NCI-H187 (cell line): ENCODE measurements around the gene NRXN3.
A peak's percentile ranks its signal among the peaks of the same experiment; 100 is the strongest.

ENCODE experiments used
- DNase-seq, 2 experiments: peaks; one replicate each; lab custom pipeline; 2025; lab: John Stamatoyannopoulos, UW

Gene NRXN3

DNA sequence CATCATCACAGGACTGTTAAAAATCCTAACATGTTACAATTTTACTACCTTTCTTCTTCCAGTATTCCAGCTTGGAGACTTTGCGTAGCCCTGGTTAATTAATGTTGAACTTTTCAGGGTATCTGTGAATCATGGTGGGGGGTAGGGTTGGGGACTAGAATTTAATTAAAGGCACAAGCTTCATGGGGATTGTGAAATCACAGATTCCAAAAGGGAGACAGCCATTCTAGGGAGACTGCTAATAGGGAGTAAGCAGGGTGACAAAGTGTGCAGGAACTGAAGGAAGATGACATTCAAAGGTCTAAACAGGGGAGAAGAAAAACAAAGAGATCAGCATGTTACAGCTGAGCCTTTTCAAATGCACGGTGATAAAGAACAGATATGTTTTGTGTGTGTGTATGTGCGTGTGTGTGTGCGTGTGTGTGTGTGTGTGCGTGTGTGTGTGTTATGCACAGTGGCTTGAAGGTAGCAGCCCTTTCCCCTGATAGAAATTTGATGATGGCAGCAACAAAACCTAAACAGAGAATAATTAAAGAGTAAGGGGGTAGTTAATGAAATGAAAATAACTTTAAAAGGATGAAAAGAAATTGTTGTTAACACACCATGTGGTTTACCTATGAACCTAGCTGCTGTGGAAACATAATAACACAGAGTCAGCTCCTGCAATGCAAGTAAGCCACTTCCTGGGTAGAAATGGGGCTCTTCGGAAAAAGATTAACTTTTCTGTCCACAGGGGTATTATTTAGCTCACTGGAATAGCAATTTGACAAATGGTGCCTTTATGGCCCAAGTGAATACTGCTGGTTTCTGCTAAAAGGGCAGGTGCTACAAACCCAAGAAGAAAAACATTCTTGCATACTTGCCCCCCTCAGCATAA, 1459.5 kb downstream of the NRXN3 start:
- no peak for DNase-seq

DNA sequence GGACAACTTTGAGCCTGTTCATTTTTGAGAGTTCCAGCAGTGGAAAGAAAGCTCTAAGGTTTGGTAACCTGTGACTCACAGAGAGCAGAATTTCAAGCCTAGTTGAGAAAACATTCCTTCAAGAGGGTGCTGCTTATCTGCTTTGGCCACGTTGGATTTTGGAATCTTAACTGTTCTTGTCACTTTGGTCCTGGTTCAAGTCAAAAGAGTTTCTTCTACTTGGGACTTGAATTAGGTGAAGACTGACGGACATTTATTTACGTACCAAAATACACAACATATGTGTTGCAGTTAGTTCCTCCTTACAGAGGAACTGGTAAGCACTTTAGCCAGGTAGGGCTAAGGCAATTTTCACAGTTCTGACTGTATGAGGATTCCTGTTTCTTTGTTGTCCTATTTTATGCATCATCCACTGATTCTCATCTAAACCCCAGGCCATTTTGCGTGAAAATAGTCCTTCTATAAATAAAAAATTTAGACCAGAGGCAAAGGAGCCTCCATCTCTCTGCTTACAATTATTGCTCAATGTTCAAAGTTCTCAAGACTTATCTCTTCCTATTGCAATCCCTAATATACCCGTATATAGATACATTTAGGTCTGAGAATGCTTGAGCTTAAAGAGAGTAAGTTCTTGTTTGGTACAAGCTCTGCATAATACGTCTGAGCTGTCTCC, 1460.3 kb downstream of the NRXN3 start:
- DNase-seq: no peak

GRCh38 chr14:79631276-79631675, 1461.1 kb downstream of the NRXN3 start:
- DNase-seq: no peak

GRCh38 chr14:79638672-79639266, 1468.6 kb downstream of the NRXN3 start:
- DNase-seq: no peak

DNA sequence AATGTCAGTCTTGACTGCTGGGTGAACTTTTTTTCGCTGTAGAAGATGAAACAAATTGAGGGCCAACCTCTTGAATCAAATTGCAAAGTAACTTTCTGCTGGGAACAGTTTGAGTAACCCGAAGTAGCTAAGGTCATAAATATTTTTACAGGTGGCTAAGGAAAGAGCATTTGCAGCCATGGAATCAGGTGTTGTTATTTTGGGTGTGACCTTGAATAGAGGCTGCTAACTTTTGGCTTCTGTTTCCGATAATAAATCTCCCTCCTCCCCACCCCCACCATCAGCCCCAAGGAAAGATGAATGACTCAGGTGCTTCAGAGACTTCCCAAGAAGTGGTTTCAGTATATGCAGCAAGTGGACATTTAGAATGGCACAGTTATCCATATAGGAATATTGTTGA, 1469.4 kb downstream of the NRXN3 start:
- DNase-seq: no peak

- DNase-seq: no peak
Observed at GRCh38 chr14:79641371-79641770, 1471.2 kb downstream of the NRXN3 start.

DNA sequence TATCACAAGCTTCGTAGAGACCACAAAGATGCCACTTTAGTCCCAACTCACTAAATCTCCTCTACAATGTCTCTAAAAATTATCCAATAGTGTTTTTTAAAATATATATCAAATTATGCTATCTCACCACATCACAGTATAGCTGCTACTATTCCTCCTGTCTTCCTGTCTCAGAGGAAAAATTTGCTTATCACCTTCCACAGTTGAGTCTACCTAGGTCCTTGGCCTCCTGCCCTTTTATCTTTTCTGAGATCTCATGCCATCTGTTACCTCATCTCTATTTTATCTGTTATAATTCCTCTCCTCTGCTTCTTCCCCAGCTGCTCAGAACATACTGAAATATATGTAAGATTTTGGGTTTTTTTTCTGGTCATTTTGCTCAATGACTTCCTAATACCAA, 1473.0 kb downstream of the NRXN3 start:
- DNase-seq: no peak

- no peak for DNase-seq
Observed at GRCh38 chr14:79645753-79646362, 1475.7 kb downstream of the NRXN3 start.

GRCh38 chr14:79649856-79650255, 1479.7 kb downstream of the NRXN3 start:
- no peak for DNase-seq

GRCh38 chr14:79652513-79653307, 1482.5 kb downstream of the NRXN3 start:
- no peak for DNase-seq

DNA sequence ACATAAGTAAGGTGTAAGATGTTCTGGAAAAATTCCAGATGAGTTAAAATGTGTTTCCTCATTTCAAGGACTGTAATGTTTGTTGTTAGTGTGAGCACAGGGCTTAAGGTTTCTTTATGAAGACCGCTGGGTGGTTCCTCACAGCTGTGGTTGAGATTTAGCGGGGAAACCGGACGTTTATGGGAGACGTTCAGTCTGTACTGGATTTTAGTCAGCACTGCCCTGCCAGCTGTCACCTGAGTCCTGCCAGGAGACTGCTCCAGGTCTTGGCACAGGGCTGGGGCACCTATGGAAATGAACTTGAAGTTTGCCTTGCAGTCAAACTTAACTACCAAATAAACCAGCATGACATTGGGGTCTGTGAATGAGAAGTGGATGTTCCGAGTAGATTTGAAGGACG, 1485.9 kb downstream of the NRXN3 start:
- DNase-seq: no peak

GRCh38 chr14:79656496-79656895, 1486.3 kb downstream of the NRXN3 start:
- no peak for DNase-seq

GRCh38 chr14:79658221-79658620, 1488.0 kb downstream of the NRXN3 start:
- DNase-seq: no peak

GRCh38 chr14:79658769-79659168, 1488.6 kb downstream of the NRXN3 start:
- DNase-seq: no peak

DNA sequence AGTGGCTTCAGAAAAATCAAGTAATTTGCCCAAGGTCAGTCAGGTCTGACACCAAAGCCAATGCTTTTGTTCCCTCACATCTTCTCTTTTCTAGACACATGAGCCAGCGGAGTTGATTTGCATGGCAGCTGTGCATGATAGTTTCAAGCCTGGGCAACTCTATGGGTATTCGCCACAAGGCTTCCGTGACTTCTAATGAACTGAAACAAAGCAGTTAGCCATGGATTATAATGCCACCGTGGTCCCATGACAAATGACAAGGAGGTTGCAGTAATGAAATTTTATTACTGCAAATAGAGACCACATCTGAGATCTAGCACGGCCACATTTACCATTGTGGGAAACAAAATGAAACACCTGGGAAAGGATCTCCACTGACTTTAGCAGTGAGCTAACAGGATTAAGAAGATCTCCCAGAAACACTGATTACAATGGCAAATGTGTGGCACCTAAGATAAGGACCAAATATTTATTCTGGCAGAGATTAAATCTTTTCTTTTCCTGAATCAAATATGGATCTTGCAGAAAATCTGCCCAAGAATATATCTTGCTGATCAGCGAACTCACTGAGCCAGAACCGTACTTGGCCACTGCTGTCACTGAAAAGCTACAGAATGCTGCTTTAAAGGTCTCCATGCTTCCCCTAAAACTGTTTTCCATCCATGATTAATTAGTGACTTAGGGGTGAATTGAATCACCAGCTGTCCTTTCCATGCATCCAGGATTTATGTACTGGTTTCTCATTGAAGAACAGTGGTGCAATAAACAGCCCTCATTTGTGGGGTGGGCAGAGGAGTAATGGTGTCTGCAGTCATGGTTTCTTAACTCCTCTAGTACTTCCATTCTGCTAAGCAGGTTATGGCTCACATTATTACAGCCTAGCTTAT, 1490.1 kb downstream of the NRXN3 start:
- peak; percentile 46 to 52 for DNase-seq

GRCh38 chr14:79661752-79662151, 1491.6 kb downstream of the NRXN3 start:
- DNase-seq: no peak

DNA sequence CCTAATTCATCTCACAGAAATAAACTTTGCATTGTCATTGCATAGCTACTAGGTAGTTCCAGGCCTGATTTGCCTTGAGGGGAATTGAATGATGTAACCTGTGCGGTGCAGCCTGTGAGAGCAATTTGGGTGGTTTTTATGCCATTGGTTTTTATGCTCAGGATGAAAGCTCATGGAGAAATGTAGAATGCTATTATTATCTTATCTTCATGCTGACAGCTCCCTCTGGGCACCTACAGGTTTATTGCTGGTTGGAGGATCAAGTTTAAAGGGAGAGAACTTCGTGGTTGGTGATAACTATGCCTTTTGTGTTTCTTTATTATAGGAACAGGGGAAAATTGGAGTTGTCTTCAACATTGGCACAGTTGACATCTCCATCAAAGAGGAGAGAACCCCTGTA, 1493.3 kb downstream of the NRXN3 start:
- no peak for DNase-seq

GRCh38 chr14:79665556-79665955, 1495.4 kb downstream of the NRXN3 start:
- DNase-seq: no peak

- peak in 1 of 2 experiments; percentile 44 for DNase-seq
Observed at GRCh38 chr14:79668951-79669350, 1498.8 kb downstream of the NRXN3 start.

DNA sequence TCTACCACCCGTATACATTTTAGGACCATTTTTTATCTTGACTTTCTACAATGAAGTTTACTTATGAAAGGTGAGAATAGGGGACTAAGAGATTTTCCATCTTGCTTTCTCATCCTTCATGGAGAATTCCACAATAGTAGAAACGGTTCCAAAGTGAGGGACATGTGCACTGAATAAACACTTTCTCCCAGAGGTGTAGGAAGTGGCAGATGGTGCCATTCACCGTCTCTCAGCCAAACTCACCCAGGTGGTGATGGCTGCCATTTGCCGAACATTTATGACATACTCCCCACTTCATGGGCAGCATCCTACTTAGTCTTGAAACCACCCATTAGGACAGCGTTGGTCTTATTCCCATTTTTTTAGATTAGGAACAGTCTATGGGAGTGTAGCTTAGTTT, 1500.6 kb downstream of the NRXN3 start:
- DNase-seq: no peak

DNA sequence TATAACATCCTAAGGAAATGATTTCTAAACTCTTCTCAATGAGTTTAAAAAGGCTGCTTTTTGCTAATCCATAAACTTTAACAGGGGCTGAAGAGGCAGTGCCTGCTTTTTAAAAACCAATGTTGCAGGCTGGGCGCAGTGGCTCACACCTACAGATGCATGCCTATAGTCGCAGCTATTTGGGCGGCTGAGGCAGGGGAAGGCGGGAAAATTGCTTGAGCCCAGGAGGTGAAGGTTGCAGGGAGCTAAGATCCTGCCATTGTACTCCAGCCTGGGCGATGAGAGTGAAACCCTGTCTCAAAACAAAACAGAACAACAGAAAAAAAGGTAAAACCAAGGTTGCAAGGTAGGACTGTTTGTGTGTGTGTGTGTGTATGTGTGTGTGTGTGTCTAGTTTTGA, 1509.9 kb downstream of the NRXN3 start:
- no peak for DNase-seq
